MM.1S (cell line): Measurements from ENCODE around the gene CCDC85B.

Experiments
- CTCF ChIP-seq: fragments of 300-600 bp; sonication (generic); IDR thresholded peaks from 2 replicates; pipeline ENCODE4 v1.5.1; 2016; ENCODE audit warnings: antibody characterized with exemption, low read length, mixed read lengths
- EZH2 ChIP-seq: fragments of 300-600 bp; sonication (generic); optimal IDR thresholded peaks from 2 replicates; pipeline ENCODE3; 2017; ENCODE audit warnings: low read depth, mild to moderate bottlenecking, antibody characterized with exemption, low read length, mixed read lengths

- TF ChIP-seq CTCF (no peak), EZH2 (no peak)
Measured at GRCh38 chr11:65892661-65893317, 2.3 kb downstream of the CCDC85B start.
